HuH-7.5 (cell line): Measurements from ENCODE around the gene RETREG2.
A peak's percentile ranks its signal among the peaks of the same experiment; 100 is the strongest.

ENCODE experiments used
- DNase-seq: peaks from one replicate; pipeline ENCODE4 v3.0.0; 2011; ENCODE audit warnings: low spot score

Gene RETREG2

GRCh38 chr2:219169930-219170654, 8.0 kb upstream of the RETREG2 start, which contains the start of gene SLC23A3:
SLC23A3 (minus strand) TSS chr2:219170029; CDS start chr2:219169984, 45 bp downstream.
- no peak for DNase-seq

- DNase-seq: peak; percentile 70
Observed at GRCh38 chr2:219171231-219171651, 6.8 kb upstream of the RETREG2 start.

GRCh38 chr2:219172231-219173154, 5.6 kb upstream of the RETREG2 start:
- DNase-seq: no peak

- DNase-seq: no peak
Observed at GRCh38 chr2:219173176-219173575, 4.9 kb upstream of the RETREG2 start.

GRCh38 chr2:219174146-219174545, 3.9 kb upstream of the RETREG2 start:
- DNase-seq: no peak

- DNase-seq: no peak
Observed at GRCh38 chr2:219174801-219175200, 3.3 kb upstream of the RETREG2 start.

GRCh38 chr2:219175486-219175885, 2.6 kb upstream of the RETREG2 start:
- DNase-seq: no peak

GRCh38 chr2:219175928-219176817, 1.9 kb upstream of the RETREG2 start:
- no peak for DNase-seq

- DNase-seq: peak; percentile 78
Observed at GRCh38 chr2:219176818-219177551, 1.1 kb upstream of the RETREG2 start, which contains the start of gene CNPPD1. CNPPD1 (minus strand) TSS chr2:219176925; CDS start chr2:219176828, 97 bp downstream.

GRCh38 chr2:219178377-219179175, 501 bp downstream of the RETREG2 start:
- DNase-seq: peak; percentile 54

GRCh38 chr2:219179601-219180465, 1.8 kb downstream of the RETREG2 start:
- no peak for DNase-seq

GRCh38 chr2:219180961-219181360, 2.9 kb downstream of the RETREG2 start:
- no peak for DNase-seq

- no peak for DNase-seq
Observed at GRCh38 chr2:219181531-219181930, 3.5 kb downstream of the RETREG2 start.

- DNase-seq: no peak
Observed at GRCh38 chr2:219182331-219183150, 4.5 kb downstream of the RETREG2 start.

- no peak for DNase-seq
Observed at GRCh38 chr2:219183151-219183772, 5.2 kb downstream of the RETREG2 start.

GRCh38 chr2:219184121-219184520, 6.0 kb downstream of the RETREG2 start:
- no peak for DNase-seq

GRCh38 chr2:219186754-219187456, 8.8 kb downstream of the RETREG2 start:
- DNase-seq: no peak
